ENCODE results near the gene CACNB3.

CACNB3 gene

GRCh38 chr12:48819986-48820725 lies 1.9 kb downstream of the CACNB3 start:
- no peak overlapping the region for H3K4me3 ChIP-seq (ENCODE audit: low read length)
- DNase-seq (ENCODE audit: low read depth): no peak
- TF ChIP-seq, protein P1, sequence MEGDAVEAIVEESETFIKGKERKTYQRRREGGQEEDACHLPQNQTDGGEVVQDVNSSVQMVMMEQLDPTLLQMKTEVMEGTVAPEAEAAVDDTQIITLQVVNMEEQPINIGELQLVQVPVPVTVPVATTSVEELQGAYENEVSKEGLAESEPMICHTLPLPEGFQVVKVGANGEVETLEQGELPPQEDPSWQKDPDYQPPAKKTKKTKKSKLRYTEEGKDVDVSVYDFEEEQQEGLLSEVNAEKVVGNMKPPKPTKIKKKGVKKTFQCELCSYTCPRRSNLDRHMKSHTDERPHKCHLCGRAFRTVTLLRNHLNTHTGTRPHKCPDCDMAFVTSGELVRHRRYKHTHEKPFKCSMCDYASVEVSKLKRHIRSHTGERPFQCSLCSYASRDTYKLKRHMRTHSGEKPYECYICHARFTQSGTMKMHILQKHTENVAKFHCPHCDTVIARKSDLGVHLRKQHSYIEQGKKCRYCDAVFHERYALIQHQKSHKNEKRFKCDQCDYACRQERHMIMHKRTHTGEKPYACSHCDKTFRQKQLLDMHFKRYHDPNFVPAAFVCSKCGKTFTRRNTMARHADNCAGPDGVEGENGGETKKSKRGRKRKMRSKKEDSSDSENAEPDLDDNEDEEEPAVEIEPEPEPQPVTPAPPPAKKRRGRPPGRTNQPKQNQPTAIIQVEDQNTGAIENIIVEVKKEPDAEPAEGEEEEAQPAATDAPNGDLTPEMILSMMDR (IDR thresholded peaks at IDR 0.05; ENCODE audit: insufficient read depth, low read depth, low read length, missing control alignments): no peak

DNA sequence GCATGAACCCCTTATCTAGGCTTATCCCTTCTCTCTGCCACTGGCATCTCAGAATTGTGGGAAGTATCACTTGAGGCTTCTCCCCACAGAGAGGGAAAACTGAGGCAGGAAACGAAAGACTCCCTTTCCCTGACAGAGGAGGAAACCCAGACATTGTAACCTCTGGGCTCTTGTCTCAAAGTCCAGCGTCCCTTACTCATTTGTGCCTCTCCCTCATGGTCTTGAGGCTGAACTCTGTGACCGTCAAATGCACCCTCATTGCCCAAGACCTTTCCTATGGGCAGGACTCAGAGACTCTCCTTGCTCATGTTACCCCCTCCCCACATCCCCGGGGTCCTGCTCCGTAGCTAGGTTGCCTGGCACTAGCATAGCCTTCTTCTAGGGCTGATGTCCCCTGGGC lies 3.8 kb downstream of the CACNB3 start:
- TF ChIP-seq, protein P1 (IDR thresholded peaks at IDR 0.05; ENCODE audit: insufficient read depth, low read depth, low read length, missing control alignments): no peak
- no peak overlapping the region for H3K4me3 ChIP-seq (ENCODE audit: low read length)
- no peak for DNase-seq (ENCODE audit: low read depth)

- TF ChIP-seq, protein P1 (IDR thresholded peaks at IDR 0.05; ENCODE audit: insufficient read depth, low read depth, low read length, missing control alignments): no peak
- no peak for DNase-seq (ENCODE audit: low read depth)
- no peak overlapping the region for H3K4me3 ChIP-seq (ENCODE audit: low read length)
Observed at GRCh38 chr12:48822711-48823110, 4.4 kb downstream of the CACNB3 start.

- H3K4me3 ChIP-seq (ENCODE audit: low read length): no peak overlapping the region
- no peak for DNase-seq (ENCODE audit: low read depth)
- TF ChIP-seq, protein P1 (IDR thresholded peaks at IDR 0.05; ENCODE audit: insufficient read depth, low read depth, low read length, missing control alignments): no peak
Observed at GRCh38 chr12:48823281-48823680, 5.0 kb downstream of the CACNB3 start.

DNA sequence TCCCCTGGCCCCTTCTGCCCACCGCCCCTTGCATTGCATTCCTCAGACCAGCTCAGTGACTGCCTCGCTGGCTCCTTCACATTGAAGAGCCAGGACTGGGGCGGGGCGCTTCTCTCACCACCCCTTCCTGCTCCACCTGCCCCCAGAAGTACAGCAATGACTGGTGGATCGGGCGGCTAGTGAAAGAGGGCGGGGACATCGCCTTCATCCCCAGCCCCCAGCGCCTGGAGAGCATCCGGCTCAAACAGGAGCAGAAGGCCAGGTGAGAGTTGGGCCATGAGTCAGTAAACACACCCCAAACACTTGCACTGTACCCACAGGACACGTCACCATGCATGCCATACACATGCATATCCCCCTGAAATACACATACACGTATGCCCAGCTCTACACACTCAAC lies 5.8 kb downstream of the CACNB3 start:
- DNase-seq (ENCODE audit: low read depth): peak; percentile 91
- no peak overlapping the region for H3K4me3 ChIP-seq (ENCODE audit: low read length)
- TF ChIP-seq, protein P1 (IDR thresholded peaks at IDR 0.05; ENCODE audit: insufficient read depth, low read depth, low read length, missing control alignments): no peak

- TF ChIP-seq, protein P1 (IDR thresholded peaks at IDR 0.05; ENCODE audit: insufficient read depth, low read depth, low read length, missing control alignments): no peak
- no peak overlapping the region for H3K4me3 ChIP-seq (ENCODE audit: low read length)
- DNase-seq (ENCODE audit: low read depth): no peak
Observed at GRCh38 chr12:48824905-48825304, 6.6 kb downstream of the CACNB3 start.

Data from epithelial cell of esophagus (primary cell).